Fibroblast of skin of left biceps (primary cell): ENCODE measurements around the gene IL17F.
A peak's percentile ranks its signal among the peaks of the same experiment; 100 is the strongest.
"Not testable (repeated sequence)": the region's sequence is repeated elsewhere in the genome, so short reads cannot be mapped to it uniquely, and the experiment has no call there.

Experiments
- DNase-seq, 2 experiments: peaks; one replicate each; pipeline ENCODE4 v3.0.0-alpha.2; 2013; ENCODE audit warnings: low read depth in 2 of 2

Gene IL17F

DNA sequence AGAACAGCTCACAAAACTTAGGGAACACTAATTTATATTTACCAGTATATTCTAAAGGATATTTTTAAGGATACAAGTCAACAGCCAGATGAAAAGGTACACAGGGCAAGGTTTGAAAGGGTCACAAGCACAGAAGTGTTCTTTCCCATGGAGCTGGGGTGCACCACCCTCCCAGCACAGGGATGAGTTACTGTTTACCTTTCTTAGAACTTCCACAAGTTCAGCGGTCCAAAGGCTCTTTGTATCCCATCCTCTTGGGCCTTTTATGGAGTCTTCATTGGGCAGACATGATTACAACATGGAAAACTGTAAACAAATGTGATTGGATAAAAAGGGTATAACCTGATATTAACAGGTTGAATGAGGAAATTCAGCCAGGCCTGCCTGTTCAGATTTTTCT lies 1.1 kb upstream of the IL17F start:
- no peak for DNase-seq

DNA sequence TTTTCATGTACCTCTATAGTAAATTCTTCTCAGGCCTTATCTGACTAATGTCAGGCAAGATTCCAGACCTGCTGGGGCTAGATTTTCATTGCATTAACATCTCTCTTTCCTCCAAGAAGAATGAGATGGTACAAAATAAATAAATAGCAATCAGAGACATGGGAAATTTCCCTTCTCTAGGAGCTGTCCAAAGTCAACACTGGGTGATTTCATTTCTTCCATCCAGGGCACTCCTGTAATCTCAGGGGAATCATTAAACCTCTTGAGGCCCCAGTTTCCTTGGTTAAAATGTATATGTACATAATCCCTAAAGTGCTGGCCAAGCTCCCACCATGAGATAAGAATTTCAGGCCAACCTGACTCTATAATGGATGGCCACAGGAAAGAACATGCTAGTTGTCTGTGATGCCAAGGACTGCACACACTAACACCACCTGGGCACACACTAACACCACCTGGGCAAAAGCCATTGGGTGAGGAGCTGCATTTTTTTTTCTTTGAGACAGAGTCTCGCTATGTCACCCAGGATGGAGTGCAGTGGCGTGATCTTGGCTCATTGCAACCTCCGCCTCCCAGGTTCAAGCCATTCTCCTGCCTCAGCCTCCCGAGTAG lies 912 bp downstream of the IL17F start:
- no peak for DNase-seq

DNA sequence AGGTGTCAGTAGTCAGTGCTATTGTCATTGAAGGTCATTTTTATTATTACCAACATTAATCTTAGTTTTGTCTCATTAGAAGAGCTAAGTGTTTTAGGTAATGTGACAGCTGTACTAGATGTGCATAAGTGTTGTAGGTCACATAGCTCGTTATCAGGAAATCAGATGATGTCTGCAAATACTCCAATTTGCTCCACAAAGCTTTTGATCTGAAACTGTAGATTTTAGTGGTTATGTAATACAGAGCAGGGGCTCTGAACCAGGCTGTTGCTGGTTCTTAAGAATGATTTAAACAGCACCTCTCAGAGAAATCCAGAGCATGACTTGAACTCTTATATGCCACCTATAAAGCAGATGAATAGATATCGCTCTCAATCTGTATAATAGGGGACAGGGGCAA lies 2.5 kb downstream of the IL17F start:
- DNase-seq = no peak

DNA sequence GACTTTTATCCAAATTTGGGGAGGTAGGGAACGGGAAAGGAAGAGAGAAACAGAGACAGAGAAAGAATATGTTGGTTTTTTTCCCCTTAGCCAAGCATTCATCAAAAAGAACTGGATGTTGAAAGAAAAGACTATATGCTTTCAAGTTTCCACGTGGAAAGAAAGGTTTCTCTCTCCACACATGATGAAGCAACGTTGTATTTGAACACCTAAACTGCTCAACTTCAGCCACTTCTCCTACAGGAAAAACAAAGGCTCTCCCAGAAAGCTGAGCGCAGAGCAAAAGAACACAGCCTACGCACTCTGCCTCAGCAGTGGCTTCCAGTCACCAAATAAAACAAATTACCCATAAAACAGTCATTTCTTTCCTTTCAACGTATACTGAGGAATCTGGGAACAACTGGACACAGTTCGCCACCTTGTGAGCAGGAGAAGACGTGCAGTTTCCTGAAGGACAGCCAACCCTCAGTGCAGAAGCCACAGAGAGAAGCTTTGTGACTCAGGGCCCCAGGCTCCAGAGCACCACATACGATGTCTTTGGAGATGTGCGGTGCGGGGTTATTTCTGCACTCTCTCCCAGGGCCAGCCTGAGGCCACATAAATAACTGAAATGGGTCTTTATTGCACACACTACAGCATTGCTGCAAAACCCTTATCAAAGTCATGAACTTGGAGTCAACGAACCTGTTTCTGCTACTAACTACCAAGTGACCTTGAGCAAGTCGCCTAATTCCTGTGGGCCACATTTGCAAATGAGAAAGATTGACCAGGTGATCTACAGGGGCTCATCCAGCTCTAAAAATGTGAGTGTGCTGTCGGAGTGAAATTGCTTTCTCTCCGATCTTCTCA lies 10.1 kb downstream of the IL17F start:
- peak; percentile 13 for DNase-seq

DNA sequence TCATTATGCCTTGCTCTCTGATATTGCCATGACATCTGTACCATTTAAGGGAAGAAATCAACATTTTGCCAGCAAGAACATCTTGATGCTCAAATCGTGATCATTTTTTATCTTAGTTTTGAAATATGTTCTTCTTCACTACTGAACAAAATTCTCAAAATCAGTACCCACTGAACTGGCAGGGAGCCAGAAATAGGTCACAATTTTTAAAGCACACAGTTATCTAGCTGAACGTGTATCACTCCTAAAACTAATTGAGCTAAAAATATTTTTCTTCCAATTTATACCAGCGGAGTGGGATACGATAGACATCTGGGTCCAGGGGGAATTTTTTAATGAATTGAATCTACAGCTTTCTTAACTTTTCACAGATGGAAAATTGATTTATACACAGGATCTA lies 11.3 kb downstream of the IL17F start:
- no peak for DNase-seq

DNA sequence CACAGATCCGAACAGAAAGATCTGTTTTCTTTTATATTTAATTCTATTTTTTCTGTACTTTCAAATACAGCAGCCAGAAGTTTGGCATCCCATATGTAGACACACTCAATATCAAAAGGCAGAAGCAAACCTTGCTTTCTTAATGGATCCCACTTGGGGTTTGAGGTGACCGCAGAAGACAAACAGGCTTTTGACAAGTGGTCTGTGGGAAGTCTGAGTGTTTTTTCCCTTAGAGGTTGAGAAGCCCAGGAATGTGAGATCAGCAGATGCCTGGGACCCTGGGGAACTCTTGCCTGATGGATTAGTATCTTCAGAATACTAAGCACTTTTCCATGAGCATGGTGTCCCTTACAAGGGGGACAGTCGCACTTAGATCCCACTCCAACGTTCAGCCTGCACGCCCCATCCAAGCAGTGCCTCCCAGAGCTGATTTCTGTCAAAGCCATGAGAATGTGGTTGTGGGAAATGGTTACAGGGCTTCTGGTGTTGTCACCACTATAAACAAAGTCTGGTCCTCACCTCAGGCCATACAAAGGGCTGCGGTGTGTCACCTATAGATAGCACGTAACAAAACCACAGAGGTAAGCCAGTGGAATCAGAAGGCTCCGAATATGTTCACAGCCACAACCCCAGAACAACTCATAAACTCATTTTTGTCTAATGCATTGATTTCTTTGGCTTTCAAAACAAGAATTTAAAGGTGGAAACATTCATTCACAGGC lies 12.7 kb downstream of the IL17F start:
- no peak for DNase-seq

DNA sequence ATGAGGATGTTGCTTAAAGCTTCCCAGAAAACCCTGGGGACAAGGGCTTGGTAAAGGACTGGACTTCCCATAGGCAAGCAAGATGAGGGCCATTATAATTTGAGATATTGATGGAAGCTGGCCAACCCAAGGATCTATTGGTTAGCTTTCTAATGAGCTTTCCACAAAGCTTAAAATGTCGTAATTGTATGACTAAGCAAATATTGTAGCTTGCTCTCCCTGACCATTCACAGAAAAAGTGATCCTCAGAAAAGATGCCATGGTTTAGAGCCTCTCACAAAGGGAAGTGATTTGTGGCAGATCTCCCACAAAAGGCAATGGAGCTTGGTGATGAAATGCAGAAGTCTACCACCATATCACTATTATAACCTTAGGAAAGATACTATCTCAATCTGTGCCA lies 13.6 kb downstream of the IL17F start:
- no peak for DNase-seq

DNA sequence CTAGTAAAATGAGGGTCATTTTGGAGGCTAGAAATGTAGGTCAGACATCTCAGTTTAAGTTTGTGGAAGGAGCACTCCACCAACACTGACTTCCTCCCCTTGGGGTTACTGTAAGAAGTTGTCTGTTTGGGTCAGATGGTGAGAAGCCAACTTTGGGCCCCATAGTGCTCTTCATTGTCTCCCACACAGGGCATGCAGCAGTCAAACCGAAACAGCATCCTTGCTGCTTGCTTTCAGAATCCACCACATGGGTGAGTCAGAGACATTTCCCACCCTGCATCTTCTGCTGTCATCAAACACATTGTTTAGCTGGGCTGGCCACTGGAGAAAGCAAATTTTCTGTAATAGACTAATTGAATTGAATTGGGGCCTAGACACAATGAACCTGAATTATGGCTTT lies 16.8 kb downstream of the IL17F start:
- no peak for DNase-seq

DNA sequence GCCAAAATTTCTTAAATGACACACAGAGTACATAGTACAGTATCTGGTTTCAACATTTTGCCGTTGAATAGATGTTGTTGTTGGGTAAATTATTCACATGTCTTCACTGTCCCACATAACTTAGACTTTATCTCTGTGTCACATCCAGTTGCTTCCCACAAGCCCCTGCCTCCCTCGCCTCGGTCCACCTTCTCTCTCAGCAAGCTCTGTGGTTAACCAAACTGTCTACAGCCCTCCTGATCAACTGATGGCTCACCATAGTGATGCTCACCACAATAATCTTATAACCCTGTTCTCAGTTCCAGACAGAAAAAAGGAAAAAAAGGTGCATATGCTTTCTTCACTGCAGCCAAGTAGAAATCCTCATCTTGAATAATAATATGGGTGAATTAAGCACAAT lies 23.0 kb downstream of the IL17F start:
- DNase-seq = no peak

DNA sequence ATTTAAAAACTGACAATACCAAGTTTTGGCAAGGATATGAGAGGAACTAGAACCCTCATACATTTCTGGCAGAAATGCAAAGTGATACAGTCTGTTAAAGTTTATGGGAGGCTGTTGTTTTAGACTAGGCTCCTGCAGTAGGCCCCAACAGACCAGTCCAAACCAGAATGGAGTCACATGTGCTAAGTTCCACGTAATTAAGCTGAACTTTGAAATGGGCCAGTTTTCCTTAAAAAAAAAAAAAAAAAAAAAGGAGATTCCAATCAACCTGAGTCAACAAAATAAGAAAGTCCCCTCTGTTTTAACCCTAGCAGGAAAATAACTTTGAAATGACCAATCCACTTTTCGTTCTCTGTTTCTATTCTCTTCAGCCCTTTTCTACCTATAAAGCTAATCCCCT lies 26.5 kb downstream of the IL17F start:
- no peak for DNase-seq

DNA sequence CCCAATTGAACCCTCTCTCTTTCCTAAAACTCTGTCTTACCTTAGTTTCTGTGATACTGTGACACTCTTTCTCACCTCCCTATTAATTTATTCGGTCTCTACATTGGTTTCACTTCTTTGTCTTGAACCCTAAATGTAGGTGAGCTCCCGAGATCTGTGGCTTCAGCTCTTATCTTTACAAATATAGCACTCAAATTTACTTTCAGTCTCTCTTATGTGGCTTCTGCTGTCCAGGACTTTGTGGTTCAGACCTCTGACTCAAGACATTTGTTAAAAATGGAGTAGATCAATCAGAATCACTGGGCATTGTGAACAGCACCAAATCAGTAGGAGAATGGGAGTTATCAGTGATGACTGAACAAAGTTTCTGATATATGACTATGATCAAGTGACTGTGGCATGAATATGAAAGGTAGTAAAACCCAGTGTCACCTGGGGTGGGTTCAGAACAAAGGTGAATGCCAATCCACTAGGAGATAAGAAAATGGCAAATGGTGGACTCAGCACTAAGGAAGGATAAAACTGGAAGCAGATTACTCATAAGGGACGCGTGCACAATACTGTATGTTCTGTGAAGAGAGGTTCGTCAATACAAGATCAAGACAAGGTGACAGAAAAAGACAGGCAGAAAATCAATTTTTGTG lies 27.2 kb downstream of the IL17F start:
- no peak for DNase-seq

DNA sequence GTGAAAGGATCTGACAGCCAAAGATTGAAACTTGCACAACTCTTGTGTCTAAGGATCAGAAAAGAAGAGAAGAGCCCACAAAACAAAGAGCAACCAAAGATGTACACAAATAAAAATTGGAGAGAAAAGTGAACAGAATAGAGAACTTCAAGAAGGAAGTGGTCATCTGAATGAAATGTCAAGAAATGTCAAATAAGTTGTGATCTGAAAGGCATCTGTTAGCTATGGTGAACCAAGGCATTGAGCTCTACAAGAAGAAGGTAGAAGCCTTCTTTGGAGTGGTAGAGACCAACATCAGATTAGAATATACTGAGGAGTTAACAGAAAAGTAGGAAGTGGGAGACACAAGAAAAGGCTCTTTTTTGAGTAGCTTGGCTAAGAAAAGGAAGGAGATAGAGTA lies 28.5 kb downstream of the IL17F start:
- DNase-seq = no peak

DNA sequence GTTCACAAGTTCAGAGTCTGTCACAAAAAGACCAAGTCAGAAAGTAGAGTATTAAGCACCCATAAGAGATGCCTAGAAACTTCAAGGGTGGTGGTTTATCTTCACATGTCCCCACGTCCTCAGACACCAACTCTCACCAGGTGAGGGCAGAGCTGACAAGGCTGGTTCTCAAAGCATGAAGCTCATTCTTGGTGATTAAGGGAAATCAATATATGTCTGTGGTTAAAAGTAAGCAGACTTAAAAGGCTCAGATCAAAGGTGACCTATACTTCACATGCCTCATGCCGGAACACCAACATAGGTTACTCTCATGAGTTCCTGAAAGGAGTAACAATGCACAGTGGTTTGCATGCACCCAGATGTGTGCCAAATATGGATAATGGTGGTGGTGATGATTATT lies 31.2 kb downstream of the IL17F start:
- no peak for DNase-seq

DNA sequence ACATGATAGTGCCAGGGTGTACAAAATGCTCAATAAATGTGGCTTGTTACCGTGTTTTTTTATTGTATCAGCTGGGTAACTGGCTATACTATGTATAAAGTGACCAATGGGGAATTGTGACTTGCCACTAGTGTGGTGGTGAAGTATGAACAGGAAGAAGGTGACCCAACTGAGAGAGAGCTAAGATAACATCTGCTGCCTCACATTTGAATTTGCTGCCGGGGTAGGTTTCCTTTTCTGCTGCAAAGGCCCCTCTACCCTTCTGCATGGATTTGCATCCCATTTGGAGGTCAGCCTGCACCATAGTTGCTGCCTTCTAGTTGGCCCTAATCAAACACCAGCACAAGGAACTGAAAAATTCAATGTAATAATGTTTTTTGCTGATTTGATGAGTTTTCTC lies 34.1 kb downstream of the IL17F start:
- no peak for DNase-seq

DNA sequence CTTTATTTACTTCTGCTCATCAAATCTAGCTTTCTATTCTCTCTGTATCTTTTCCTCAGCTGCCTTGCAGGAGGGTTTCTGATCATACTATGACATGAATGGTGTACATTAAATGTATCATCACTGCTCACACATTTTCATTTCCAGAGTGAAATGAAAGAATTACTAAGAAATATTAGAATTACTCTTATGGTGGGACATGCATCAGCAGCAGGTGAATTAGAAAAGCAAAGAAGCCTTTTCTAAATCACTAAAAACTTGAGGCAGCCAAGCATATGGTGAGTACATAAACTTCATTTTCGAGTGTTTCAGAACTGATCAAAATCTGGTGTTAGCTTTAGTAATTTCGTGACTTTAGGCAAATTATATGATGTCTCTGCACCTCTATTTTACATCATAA lies 34.5 kb downstream of the IL17F start:
- DNase-seq = no peak

DNA sequence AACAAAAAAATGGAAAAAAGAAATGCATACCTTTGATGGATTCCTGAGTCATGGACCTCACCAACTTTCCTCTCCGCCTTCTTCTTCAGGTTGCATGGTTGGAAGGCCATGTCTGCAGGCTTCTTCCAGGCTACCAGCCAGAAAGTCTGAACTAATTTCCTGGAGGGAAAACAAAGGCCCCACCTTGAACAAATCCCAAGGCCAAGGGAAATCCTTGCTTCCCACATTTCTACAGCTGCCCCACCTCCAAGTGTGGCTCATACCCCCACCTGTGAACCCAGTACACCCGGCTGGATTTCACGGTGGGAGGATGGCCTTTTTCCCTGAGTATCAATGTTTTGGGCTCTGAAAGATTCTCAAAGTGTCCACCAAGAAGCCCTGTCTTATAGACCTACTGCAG lies 35.7 kb downstream of the IL17F start:
- no peak for DNase-seq

DNA sequence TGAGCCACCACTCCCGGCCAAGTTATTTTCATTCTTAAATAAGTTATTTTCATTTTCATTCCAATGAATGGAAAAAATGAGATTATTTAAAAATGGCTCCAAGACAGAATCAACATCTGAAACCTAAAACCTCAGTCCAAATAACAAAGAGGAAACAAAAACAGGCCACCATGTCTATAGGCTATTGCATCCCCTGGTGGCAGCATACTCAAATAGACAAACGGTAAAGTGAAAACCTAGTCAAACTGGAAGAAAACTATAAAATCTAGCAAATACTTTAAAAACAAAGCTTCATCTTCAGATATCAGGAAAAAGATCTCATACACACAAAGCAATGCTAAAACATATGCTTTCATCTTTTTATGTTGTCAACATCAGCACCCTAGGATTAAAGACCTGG lies 37.2 kb downstream of the IL17F start:
- no peak for DNase-seq

DNA sequence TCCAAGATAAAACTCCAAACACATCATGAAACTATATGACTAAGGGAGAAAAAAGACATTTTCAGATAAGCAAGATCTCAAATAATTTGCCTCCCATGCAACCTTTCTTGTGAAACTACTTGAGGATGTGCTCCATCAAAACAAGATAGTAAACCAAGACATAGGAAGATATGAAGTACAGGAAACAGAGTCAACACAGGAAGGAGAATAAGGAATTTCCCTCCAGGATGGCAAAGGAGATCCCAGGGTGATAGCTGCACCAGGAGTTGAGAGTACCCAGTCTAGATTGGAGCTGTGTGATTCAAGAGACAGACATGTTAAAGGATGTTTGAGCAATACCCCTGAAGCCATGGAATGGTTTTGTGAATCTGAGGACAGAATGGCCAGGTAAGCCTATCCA lies 42.8 kb downstream of the IL17F start:
- no peak for DNase-seq

DNA sequence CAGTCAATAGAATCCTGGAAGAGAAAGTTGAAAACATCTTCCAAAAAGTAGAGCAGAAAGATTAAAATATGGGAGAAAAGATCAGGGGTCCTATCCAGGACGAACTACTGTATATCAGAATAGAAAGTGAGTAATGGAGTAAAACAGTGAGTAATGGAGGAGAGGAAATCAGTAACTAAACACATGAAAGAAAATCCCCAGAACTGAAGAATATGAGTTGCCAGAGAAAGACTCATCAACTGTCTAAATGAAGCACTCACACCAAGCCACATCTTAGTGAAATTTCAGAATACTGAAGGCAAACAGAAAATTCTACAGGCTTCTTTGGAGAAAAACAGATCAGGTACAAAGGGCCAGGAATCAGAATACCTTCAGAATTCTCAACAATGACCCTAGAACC lies 43.3 kb downstream of the IL17F start:
- DNase-seq = no peak

DNA sequence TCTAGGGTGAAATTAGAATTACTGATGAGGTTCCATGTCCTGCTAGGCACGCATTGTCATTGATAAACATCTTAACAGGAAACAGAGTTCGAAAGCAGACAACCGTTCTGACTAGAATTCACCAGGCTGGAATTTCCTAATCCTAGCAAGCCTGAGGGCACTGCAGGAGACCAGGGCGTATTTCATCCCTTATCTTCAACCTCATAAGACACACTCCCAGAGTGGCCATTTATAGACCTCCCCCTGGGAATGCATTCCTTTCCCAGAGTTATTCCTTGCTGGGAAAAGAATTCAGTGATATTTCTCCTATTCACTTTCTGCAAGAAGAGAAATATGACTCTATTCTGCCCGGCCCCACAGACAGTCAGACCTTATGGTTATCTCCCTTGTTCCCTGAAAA lies 44.2 kb downstream of the IL17F start:
- DNase-seq = not testable (repeated sequence)

DNA sequence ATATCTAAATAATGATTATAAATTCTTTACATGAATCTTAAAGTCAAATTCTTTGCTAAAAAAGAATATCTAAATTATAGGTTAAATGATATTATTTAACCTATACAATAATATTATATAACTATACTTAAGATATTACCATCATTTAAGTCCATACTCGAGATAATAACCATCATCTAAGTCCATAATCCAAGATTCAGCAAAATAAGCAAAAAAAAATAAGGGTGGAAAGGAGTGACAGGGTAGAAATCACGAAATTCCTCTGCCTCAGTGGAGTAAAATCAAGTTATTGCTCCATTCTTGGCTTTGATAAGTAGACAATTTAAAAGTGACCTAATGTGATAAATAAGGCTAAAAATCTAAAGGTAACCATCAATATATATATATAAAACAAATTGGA lies 48.4 kb downstream of the IL17F start:
- DNase-seq = no peak

DNA sequence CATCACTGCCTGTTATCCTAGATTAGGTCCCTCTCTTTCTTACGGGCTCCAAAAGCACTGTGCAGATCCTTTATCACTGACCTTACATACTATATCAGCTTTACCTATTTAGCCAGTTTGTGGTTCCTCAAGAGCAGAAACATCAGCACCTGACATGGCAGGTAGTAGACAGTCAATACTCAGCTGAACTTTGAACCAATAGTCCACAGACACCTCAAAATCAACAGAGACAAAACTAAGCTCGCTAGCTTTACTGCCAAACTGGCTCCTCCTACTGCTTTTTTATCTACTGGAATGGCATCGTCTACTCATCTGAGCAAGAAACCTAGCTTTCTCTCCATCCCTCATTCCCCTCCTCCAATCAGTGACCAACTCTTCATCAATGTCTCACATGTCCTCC lies 52.5 kb downstream of the IL17F start:
- no peak for DNase-seq

DNA sequence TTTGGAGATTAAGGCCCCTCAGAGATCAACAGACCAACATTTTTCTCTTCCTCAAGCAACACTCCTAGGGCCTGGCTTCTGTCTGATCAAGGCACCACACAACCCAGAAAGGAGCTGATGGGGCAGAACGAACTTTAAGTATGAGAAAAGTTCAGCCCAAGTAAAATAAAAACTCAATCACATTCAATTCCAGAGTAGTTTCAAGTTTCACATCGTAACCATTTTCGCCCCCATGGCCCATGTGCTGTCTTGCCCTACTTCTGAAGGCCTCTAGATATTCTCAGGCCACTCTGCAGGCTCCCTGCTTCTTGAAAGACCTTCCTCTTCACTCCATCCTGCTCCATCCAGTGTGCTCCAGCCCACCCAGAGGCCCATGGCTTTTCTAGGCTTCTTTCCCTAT lies 53.9 kb downstream of the IL17F start:
- no peak for DNase-seq
